CD14-positive monocyte (primary cell): Measurements from ENCODE around the gene SIRT7. TPM values are rescaled to one million over a fixed set of nuclear protein-coding genes. Genes with fewer than 3 reads are reported as not detected.
"Not testable (repeated sequence)": the region's sequence is repeated elsewhere in the genome, so short reads cannot be mapped to it uniquely, and the experiment has no call there.

Source experiments
- DNase-seq, 3 donors: peaks; one replicate each; pipeline ENCODE4 v3.0.0-alpha.2; 2011 to 2022
- H2AFZ ChIP-seq: 2 replicates; pipeline ENCODE4 v1.6.0; 2012; ENCODE audit warnings: mild to moderate bottlenecking, low read depth, low read length, inconsistent platforms; ENCODE audit not compliant: insufficient read depth, poor library complexity, severe bottlenecking
- H3K27ac ChIP-seq, 2 donors: 1 replicate in 1 of 2; 2 replicates in 1 of 2; pipeline ENCODE4 v1.5.1; 2012 to 2013; ENCODE audit warnings: low read length in 2 of 2, control low read depth in 1 of 2, inconsistent platforms in 1 of 2, low read depth in 1 of 2, mild to moderate bottlenecking in 1 of 2
- H3K27me3 ChIP-seq, 2 donors: one replicate each; pipeline versions ENCODE4 v1.6.0 to v1.6.1; 2011 to 2013; ENCODE audit warnings: low read length in 2 of 2; ENCODE audit not compliant: control insufficient read depth in 2 of 2, insufficient read depth in 2 of 2
- H3K36me3 ChIP-seq, 2 donors: replicated peaks in 1 of 2; 1 replicate in 1 of 2; 2 replicates in 1 of 2; pipeline versions ENCODE4 v1.5.1 to v1.6.1; 2012 to 2013; ENCODE audit warnings: low read length in 2 of 2, control low read depth in 1 of 2, inconsistent platforms in 1 of 2, mild to moderate bottlenecking in 1 of 2; ENCODE audit not compliant: insufficient read depth in 2 of 2, control insufficient read depth in 1 of 2
- H3K4me1 ChIP-seq, 2 donors: 1 replicate in 1 of 2; 2 replicates in 1 of 2; pipeline versions ENCODE4 v1.5.1 to v1.6.1; 2012 to 2013; ENCODE audit warnings: low read length in 2 of 2, control low read depth in 1 of 2, inconsistent platforms in 1 of 2, mild to moderate bottlenecking in 1 of 2, moderate library complexity in 1 of 2; ENCODE audit not compliant: insufficient read depth in 2 of 2, control insufficient read depth in 1 of 2
- H3K4me2 ChIP-seq: replicated peaks from 2 replicates; pipeline ENCODE3; 2012; ENCODE audit warnings: low read length, moderate library complexity, mild to moderate bottlenecking; ENCODE audit not compliant: poor library complexity, severe bottlenecking; ENCODE audit errors: extremely low read depth
- H3K4me3 ChIP-seq, 3 experiments: fragments of 200-600 bp in 1 of 3; sonication (generic) in 1 of 3; replicated peaks in 1 of 3; 1 replicate in 2 of 3; 2 replicates in 1 of 3; pipeline ENCODE4 v1.5.1; 2011 to 2013; ENCODE audit warnings: low read length in 3 of 3, mild to moderate bottlenecking in 3 of 3, control low read depth in 2 of 3, low read depth in 2 of 3, inconsistent platforms in 1 of 3, moderate library complexity in 1 of 3
- H3K79me2 ChIP-seq: 2 replicates; pipeline ENCODE4 v1.6.0; 2012; ENCODE audit warnings: mild to moderate bottlenecking, control low read depth, inconsistent platforms, low read length, moderate library complexity; ENCODE audit not compliant: insufficient read depth
- H3K9ac ChIP-seq: 2 replicates; pipeline ENCODE4 v1.6.0; 2017; ENCODE audit warnings: low read length, mild to moderate bottlenecking; ENCODE audit not compliant: insufficient read depth, poor library complexity, severe bottlenecking
- H3K9me3 ChIP-seq, 2 donors: replicated peaks in 1 of 2; 1 replicate in 1 of 2; 2 replicates in 1 of 2; pipeline versions ENCODE4 v1.5.1 to v1.6.1; 2012 to 2013; ENCODE audit warnings: low read length in 2 of 2, control low read depth in 1 of 2; ENCODE audit not compliant: control insufficient read depth in 1 of 2, insufficient read depth in 1 of 2
- H4K20me1 ChIP-seq: 2 replicates; pipeline ENCODE4 v1.6.0; 2012; ENCODE audit warnings: mild to moderate bottlenecking, low read length, control low read depth, moderate library complexity; ENCODE audit not compliant: insufficient read depth
- H3K27ac Mint-ChIP-seq, 7 donors: one replicate each; pipeline ENCODE4 v1.8.0; 2020; ENCODE audit warnings: mild to moderate bottlenecking in 7 of 7, mixed read lengths in 7 of 7, moderate library complexity in 6 of 7, inconsistent platforms in 2 of 7
- H3K27me3 Mint-ChIP-seq, 3 donors: one replicate each; pipeline ENCODE4 v1.8.0; 2021 to 2022; ENCODE audit warnings: low read depth in 3 of 3, mild to moderate bottlenecking in 3 of 3, mixed read lengths in 3 of 3, moderate library complexity in 3 of 3, inconsistent platforms in 1 of 3
- H3K36me3 Mint-ChIP-seq, 2 donors: one replicate each; pipeline ENCODE4 v1.8.0; 2020; ENCODE audit warnings: mixed read lengths in 2 of 2, inconsistent platforms in 1 of 2, mild to moderate bottlenecking in 1 of 2
- H3K4me1 Mint-ChIP-seq: one replicate; pipeline ENCODE4 v1.8.0; 2020; ENCODE audit warnings: mild to moderate bottlenecking, mixed read lengths
- H3K4me3 Mint-ChIP-seq, 2 donors: one replicate each; pipeline ENCODE4 v1.8.0; 2020; ENCODE audit warnings: mild to moderate bottlenecking in 2 of 2, mixed read lengths in 2 of 2, moderate library complexity in 1 of 2
- H3K9me3 Mint-ChIP-seq, 7 donors: one replicate each; pipeline ENCODE4 v1.8.0; 2020 to 2022; ENCODE audit warnings: mixed read lengths in 7 of 7, mild to moderate bottlenecking in 6 of 7, moderate library complexity in 6 of 7, inconsistent platforms in 2 of 7
- WGBS: methylation state at CpG from one replicate; pipeline ENCODE4 v1.1.5; 2013; ENCODE audit warnings: missing lambda C conversion rate; ENCODE audit not compliant: insufficient coverage; 5-methylcytosine and 5-hydroxymethylcytosine counted together
- intact Hi-C, 2 donors: fragments of 100-400 bp; cut with micrococcal nuclease; formaldehyde crosslinking; loops; one replicate each; pipeline versions ENCODE4 v1.15.0 to v1.15.1; 2023
- polyA plus RNA-seq, 3 donors: library from polyadenylated mRNA; depleted of rRNA in 1 of 3; unstranded in 2 of 3; stranded (reverse) in 1 of 3; fragments of 300-500 nt in 2 of 3; fragments of >200 nt in 1 of 3; fragmentation: Illumina TruSeq in 2 of 3; gene quantifications; 1 replicate in 2 of 3; 2 replicates in 1 of 3; pipeline ENCODE4 v1.2.3, GENCODE V29; 2012 to 2021
- TF ChIP-seq, protein P1 (sequence below): fragments of 200-600 bp; IDR thresholded peaks from one replicate; pipeline ENCODE4 v1.8.0; 2022; ENCODE audit warnings: antibody characterized with exemption, mild to moderate bottlenecking

SIRT7 gene
- polyA plus RNA-seq, 3 donors = 22.5 to 73.5 (median 23.7) TPM

DNA sequence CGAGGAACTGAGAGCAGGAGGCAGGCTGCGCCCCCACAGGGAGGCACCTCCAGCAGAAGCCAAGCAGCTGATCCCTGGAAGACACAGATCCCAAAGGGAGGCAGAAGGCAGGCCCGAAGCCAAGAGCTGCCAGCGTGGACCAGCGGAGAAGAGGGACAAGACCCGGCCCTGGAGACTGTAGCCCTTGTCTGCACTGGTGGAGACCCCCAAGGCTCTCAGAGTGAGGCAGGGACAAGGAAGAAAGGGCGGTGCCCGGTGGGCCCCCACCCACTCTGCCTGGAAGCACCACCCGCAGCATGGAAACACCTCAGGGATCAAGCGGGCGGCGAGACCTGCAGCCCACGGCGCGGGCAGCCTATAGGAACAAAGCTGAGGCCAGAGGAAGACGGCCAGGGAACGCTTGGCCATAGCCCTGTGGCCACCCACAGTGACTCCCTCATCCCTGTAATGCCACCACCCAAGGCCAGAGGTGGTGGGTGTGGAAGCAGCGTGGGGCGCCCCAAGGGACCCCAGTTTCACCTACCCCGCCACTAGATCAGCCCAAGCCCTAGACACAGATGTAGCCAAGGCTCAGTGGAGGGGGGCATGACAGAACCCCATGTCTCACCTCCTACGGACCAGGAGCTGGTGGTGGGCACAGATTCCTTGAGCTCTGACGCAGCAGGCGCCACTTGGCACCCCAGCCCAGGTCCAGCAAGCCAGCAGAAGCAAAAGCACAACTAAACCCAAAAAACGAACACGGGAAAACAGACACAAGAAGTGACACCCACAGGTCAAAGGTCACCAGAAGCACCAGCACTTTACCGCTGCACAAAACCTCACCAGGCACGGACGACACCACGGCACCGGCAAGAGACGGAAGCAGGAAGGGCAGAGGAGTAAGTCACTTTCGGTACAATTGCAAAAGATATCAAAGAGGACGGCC, 2.9 kb upstream of the SIRT7 start:
- Histone ChIP-seq H3K4me2 (peak overlapping the region; percentile 90), H3K27ac (peak overlapping the region; percentile 73 to 77), H3K27me3 (no peaks in the 10 kb centered on the region), H4K20me1 (peaks cover 92% of the 10 kb centered on the region), H3K36me3 (peaks cover 17 to 24% of the 10 kb centered on the region in 2 donors), H3K79me2 (peaks cover 99% of the 10 kb centered on the region), H3K9ac (peak overlapping the region; percentile 11), H3K4me1 (peaks cover 93 to 96% of the 10 kb centered on the region in 2 donors), H3K9me3 (peaks cover 0 to 2% of the 10 kb centered on the region in 2 donors), H2AFZ (no peak overlapping the region), H3K4me3 (peak overlapping the region in 2 of 3 experiments; percentile 23 to 81)
- H3K4me3 Mint-ChIP-seq = peak overlapping the region; percentile 71 to 78
- intact Hi-C loops = no loop called here
- H3K9me3 Mint-ChIP-seq = peaks cover 0 to 10% (median 4%) of the 10 kb centered on the region in 7 donors
- 75% methylated on average over 19 of the region's 33 CpGs for WGBS
- H3K36me3 Mint-ChIP-seq = peaks cover 25 to 43% of the 10 kb centered on the region in 2 donors
- no peaks in the 10 kb centered on the region for H3K27me3 Mint-ChIP-seq
- peaks cover 86% of the 10 kb centered on the region for H3K4me1 Mint-ChIP-seq
- peak overlapping the region; percentile 78 to 94 (median 92) for H3K27ac Mint-ChIP-seq
- peak; percentile 71 to 83 (median 76) for DNase-seq
- TF ChIP-seq, protein P1, sequence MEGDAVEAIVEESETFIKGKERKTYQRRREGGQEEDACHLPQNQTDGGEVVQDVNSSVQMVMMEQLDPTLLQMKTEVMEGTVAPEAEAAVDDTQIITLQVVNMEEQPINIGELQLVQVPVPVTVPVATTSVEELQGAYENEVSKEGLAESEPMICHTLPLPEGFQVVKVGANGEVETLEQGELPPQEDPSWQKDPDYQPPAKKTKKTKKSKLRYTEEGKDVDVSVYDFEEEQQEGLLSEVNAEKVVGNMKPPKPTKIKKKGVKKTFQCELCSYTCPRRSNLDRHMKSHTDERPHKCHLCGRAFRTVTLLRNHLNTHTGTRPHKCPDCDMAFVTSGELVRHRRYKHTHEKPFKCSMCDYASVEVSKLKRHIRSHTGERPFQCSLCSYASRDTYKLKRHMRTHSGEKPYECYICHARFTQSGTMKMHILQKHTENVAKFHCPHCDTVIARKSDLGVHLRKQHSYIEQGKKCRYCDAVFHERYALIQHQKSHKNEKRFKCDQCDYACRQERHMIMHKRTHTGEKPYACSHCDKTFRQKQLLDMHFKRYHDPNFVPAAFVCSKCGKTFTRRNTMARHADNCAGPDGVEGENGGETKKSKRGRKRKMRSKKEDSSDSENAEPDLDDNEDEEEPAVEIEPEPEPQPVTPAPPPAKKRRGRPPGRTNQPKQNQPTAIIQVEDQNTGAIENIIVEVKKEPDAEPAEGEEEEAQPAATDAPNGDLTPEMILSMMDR = no peak

GRCh38 chr17:81918832-81919545, 1.0 kb upstream of the SIRT7 start:
- peaks cover 34 to 43% of the 10 kb centered on the region in 2 donors for H3K36me3 ChIP-seq
- H3K27ac Mint-ChIP-seq = peak overlapping the region; percentile 73 to 91 (median 86)
- H4K20me1 ChIP-seq = peaks cover 96% of the 10 kb centered on the region
- peaks cover 0 to 10% (median 4%) of the 10 kb centered on the region in 7 donors for H3K9me3 Mint-ChIP-seq
- no peaks in the 10 kb centered on the region for H3K27me3 ChIP-seq
- H3K4me2 ChIP-seq = no peak overlapping the region
- H3K27me3 Mint-ChIP-seq = no peaks in the 10 kb centered on the region
- peaks cover 0 to 2% of the 10 kb centered on the region in 2 donors for H3K9me3 ChIP-seq
- WGBS = 31% methylated on average over 10 of the region's 15 CpGs
- peaks cover 71% of the 10 kb centered on the region for H3K4me1 Mint-ChIP-seq
- peaks cover 99% of the 10 kb centered on the region for H3K79me2 ChIP-seq
- TF ChIP-seq, protein P1 = no peak
- intact Hi-C loops = loop anchor here in 1 of 2 donors (10.0 kb wide), 1 partner anchor 54 kb away; the partner anchor contains the start of gene P4HB
- peak overlapping the region in 1 of 2 donors; percentile 82 for H3K4me3 Mint-ChIP-seq
- no peak for DNase-seq
- H3K9ac ChIP-seq = no peak overlapping the region
- no peak overlapping the region for H3K4me3 ChIP-seq
- H3K27ac ChIP-seq = peak overlapping the region; percentile 62 to 73
- no peak overlapping the region for H2AFZ ChIP-seq
- peaks cover 78 to 84% of the 10 kb centered on the region in 2 donors for H3K4me1 ChIP-seq
- peaks cover 43 to 62% of the 10 kb centered on the region in 2 donors for H3K36me3 Mint-ChIP-seq

GRCh38 chr17:81918333-81918669, 325 bp upstream of the SIRT7 start:
- H3K27me3 ChIP-seq, H3K27me3 Mint-ChIP-seq, H3K9me3 Mint-ChIP-seq, H2AFZ ChIP-seq, H3K9me3 ChIP-seq, DNase-seq, H3K9ac ChIP-seq: not testable (repeated sequence)
- peak overlapping the region; percentile 82 to 91 for H3K4me3 Mint-ChIP-seq
- H3K4me2 ChIP-seq = peak overlapping the region; percentile 96
- H4K20me1 ChIP-seq = peaks cover 96% of the 10 kb centered on the region
- peaks cover 41 to 49% of the 10 kb centered on the region in 2 donors for H3K36me3 ChIP-seq
- H3K4me1 Mint-ChIP-seq = peaks cover 68% of the 10 kb centered on the region
- H3K79me2 ChIP-seq = peaks cover 94% of the 10 kb centered on the region
- peaks cover 71 to 77% of the 10 kb centered on the region in 2 donors for H3K4me1 ChIP-seq
- H3K27ac ChIP-seq = peak overlapping the region; percentile 46 to 62
- peak overlapping the region in 1 of 3 experiments; percentile 93 for H3K4me3 ChIP-seq
- peak overlapping the region; percentile 73 to 91 (median 86) for H3K27ac Mint-ChIP-seq
- intact Hi-C loops = loop anchor here in 1 of 2 donors (10.0 kb wide), 1 partner anchor 54 kb away; the partner anchor contains the start of gene P4HB
- 35% methylated on average over 7 of the region's 9 CpGs for WGBS
- peaks cover 49 to 69% of the 10 kb centered on the region in 2 donors for H3K36me3 Mint-ChIP-seq
